Keratinocyte (primary cell): Measurements from ENCODE around the gene PRR33.

Experiments
- EZH2 ChIP-seq: IDR thresholded peaks from one replicate; pipeline ENCODE4 v1.6.1; 2012; ENCODE audit warnings: inconsistent platforms, mild to moderate bottlenecking, low read length, moderate library complexity
- TF ChIP-seq, protein P1 (sequence below), 3 experiments: IDR thresholded peaks in 1 of 3; conservative IDR thresholded peaks in 1 of 3; optimal IDR thresholded peaks in 1 of 3; 2 replicates in 2 of 3; 3 replicates in 1 of 3; pipeline versions ENCODE3 to v1.5.1; 2011; ENCODE audit warnings: low read length in 3 of 3, mild to moderate bottlenecking in 3 of 3, moderate library complexity in 2 of 3, control low read depth in 1 of 3, inconsistent platforms in 1 of 3; ENCODE audit not compliant: insufficient read depth in 2 of 3; ENCODE audit errors: extremely low read depth in 1 of 3

DNA sequence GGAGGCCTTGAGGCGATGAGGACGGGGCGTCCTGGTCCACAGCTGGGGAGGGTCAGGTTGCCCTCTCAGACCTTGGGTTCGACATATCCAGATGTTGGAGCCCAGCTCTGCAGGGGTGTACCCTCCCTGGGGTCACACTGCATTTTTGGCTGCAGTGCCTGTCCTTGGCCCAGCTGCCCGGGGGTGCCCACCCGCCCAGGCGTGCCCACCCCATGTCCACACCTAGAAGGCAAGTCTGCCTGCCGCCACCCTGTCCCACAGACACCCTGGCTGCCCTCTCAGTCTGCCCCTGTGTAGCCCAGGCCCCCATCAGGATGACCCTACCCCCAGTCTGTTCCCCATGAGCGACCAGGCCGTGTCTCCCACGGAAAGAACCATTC lies 35.8 kb downstream of the PRR33 start:
- TF ChIP-seq, protein P1, sequence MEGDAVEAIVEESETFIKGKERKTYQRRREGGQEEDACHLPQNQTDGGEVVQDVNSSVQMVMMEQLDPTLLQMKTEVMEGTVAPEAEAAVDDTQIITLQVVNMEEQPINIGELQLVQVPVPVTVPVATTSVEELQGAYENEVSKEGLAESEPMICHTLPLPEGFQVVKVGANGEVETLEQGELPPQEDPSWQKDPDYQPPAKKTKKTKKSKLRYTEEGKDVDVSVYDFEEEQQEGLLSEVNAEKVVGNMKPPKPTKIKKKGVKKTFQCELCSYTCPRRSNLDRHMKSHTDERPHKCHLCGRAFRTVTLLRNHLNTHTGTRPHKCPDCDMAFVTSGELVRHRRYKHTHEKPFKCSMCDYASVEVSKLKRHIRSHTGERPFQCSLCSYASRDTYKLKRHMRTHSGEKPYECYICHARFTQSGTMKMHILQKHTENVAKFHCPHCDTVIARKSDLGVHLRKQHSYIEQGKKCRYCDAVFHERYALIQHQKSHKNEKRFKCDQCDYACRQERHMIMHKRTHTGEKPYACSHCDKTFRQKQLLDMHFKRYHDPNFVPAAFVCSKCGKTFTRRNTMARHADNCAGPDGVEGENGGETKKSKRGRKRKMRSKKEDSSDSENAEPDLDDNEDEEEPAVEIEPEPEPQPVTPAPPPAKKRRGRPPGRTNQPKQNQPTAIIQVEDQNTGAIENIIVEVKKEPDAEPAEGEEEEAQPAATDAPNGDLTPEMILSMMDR (optimal IDR thresholded peaks at IDR 0.05 in 1 of 3, IDR thresholded peaks at IDR 0.05 in 1 of 3, conservative IDR thresholded peaks at IDR 0.05 in 1 of 3; ENCODE audit: extremely low read depth in 1 of 3, insufficient read depth in 2 of 3, low read length in 3 of 3): no peak
- no peak for TF ChIP-seq EZH2
